NCI-H2029 treated with DMSO at 0.1 percent for 48 hours (cell line): ENCODE results near the gene VPS25.
A peak's percentile ranks its signal among the peaks of the same experiment; 100 is the strongest.
"Not testable (repeated sequence)": the region's sequence is repeated elsewhere in the genome, so short reads cannot be mapped to it uniquely, and the experiment has no call there.

Source experiments
- DNase-seq: peaks from one replicate; lab custom pipeline; 2025; lab: John Stamatoyannopoulos, UW

Gene VPS25

GRCh38 chr17:42773290-42774035 is at the start of gene VPS25:
VPS25 (plus strand) TSS chr17:42773449; CDS start chr17:42773476, 27 bp downstream.
- DNase-seq = peak; percentile 3

GRCh38 chr17:42723636-42724035 is 49.6 kb upstream of the VPS25 start:
- no peak for DNase-seq

- no peak for DNase-seq
Measured at GRCh38 chr17:42725143-42725542, 48.1 kb upstream of the VPS25 start.

GRCh38 chr17:42740699-42741098 is 32.5 kb upstream of the VPS25 start:
- DNase-seq = no peak

- not testable (repeated sequence) for DNase-seq
Measured at GRCh38 chr17:42742916-42743315, 30.3 kb upstream of the VPS25 start.

- DNase-seq = no peak
Measured at GRCh38 chr17:42743595-42744282, 29.5 kb upstream of the VPS25 start.

- no peak for DNase-seq
Measured at GRCh38 chr17:42744283-42744805, 28.9 kb upstream of the VPS25 start.

GRCh38 chr17:42744806-42745617 is 28.2 kb upstream of the VPS25 start, which contains the start of gene EZH1:
EZH1 (minus strand) TSS chr17:42745040; CDS start chr17:42728941, 16,099 bp downstream.
- DNase-seq = peak; percentile 58

- no peak for DNase-seq
Measured at GRCh38 chr17:42748202-42748907, 24.9 kb upstream of the VPS25 start.

- no peak for DNase-seq
Measured at GRCh38 chr17:42748908-42749798, 24.1 kb upstream of the VPS25 start.

GRCh38 chr17:42750739-42751344 is 22.4 kb upstream of the VPS25 start:
- no peak for DNase-seq

- DNase-seq = no peak
Measured at GRCh38 chr17:42751628-42752027, 21.6 kb upstream of the VPS25 start.

- DNase-seq = no peak
Measured at GRCh38 chr17:42754782-42755181, 18.5 kb upstream of the VPS25 start.

- no peak for DNase-seq
Measured at GRCh38 chr17:42759982-42760651, 13.1 kb upstream of the VPS25 start.

- DNase-seq = no peak
Measured at GRCh38 chr17:42760652-42761581, 12.3 kb upstream of the VPS25 start, which contains the start of gene RAMP2. RAMP2 (plus strand) TSS chr17:42761227; CDS start chr17:42761262, 35 bp downstream.

GRCh38 chr17:42761638-42762037 is 11.6 kb upstream of the VPS25 start:
- no peak for DNase-seq

- DNase-seq = no peak
Measured at GRCh38 chr17:42766124-42766523, 7.1 kb upstream of the VPS25 start.

GRCh38 chr17:42767512-42767911 is 5.7 kb upstream of the VPS25 start:
- DNase-seq = no peak
